Tongue (tissue), 2 donors: Measurements from ENCODE around the gene EREG. TPM values are rescaled to one million over a fixed set of nuclear protein-coding genes. Genes with fewer than 3 reads are reported as not detected.

ENCODE experiments used
- DNase-seq: peaks from one replicate; pipeline ENCODE4 v3.0.0-alpha.2; 2015
- total RNA-seq: library from RNA; depleted of rRNA; stranded (reverse); fragments of >200 nt; gene quantifications from one replicate; pipeline ENCODE4 v1.2.3, GENCODE V29; 2014

Gene EREG
- total RNA-seq, 1 donor from 2014 or later = 0.72 TPM

DNA sequence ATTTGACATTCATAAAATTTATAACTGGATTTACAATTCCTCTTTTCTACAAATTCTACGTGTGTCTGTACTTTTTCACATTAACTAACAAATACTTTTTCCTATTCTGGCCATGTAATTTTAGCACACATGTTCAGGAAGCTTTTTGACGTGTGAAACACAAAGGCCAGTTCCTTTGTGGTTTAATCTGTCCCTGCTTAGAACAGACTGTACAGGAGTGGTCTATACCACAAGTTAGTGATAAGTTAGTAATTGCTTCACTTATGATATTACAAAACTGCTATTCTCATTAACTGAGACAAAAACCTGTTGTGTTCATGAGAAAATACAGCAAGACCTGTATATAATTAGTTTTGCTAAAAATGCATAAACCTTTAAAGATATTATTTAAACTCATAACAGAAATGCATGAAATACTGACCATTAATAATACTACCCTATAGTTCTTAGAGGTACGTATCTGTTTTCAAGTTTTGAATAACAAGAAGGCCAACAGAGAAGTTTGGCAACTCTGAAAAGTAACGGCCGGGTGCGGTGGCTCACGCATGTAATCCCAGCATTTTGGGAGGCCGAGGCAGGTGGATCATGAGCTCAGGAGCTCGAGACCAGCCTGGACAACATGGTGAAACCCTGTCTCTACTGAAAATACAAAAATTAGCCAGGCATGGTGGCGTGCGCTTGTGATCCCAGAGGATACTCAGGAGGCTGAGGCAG lies 66.3 kb downstream of the EREG start:
- DNase-seq = no peak

DNA sequence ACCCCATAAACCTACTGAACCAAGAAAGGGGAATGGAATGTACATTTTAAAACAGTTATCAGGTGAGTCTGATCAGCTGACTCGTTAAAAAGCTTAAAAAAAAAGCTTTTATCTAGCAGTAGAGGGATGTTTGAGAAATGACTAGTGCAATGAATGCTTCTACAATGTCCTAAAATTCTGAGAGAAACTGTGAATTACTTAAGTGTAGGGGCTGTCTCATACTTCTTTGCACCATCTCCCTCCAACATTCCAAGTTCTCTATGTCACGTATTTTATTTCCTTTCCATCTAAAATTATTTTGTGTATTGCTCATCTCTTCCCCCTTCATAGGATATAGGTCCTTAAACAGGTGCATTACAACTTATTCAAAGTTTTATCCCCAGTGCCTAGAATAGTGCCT lies 68.1 kb downstream of the EREG start:
- no peak for DNase-seq

DNA sequence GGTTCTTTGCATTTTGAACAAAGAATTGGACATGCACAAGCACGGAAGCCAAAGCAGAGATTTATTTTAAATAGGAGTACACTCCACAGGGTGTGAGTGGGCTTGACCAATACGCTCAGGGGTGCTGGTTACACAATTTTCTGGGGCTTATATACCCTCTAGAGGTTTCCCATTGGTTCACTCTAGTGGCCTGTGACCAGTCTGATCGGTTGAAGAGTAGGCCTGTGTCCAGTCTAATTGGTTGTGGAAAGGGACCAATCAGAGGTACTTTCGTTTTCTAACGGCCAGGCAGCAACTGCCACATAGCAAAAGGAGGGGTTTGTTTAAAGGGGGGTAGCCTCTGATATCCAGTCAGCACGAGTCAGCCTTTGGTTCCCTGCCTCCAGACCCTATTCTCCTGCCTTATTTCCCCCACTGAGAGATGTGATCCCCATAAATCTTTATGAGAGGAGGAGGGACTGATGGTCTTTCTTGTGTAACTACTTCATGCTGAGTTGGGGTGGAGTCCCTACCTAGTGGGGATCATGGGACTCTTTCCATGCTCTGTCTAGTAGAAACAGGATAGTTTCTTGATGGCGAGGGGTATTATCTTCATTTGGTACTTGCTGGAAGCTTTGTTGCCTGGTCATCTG lies 68.7 kb downstream of the EREG start:
- no peak for DNase-seq

DNA sequence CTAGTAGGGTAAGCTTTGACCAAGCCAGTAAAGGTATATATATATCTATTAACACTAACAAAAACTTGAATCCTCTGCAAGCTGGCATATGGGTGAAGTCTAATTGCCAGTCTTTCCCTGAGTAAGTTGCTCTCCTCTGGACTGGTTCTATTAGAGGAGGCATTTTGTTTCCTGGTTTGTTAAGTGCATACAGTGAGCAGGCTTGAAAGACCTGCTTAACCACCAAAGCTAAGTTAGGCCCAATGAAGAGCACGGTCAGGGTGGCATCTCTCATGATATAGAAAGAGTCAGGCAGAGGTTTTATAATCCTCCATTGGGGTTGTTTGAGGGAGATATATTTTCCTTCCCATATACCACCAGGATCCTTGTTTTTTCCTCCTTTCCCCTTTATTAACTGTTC lies 70.4 kb downstream of the EREG start:
- no peak for DNase-seq

DNA sequence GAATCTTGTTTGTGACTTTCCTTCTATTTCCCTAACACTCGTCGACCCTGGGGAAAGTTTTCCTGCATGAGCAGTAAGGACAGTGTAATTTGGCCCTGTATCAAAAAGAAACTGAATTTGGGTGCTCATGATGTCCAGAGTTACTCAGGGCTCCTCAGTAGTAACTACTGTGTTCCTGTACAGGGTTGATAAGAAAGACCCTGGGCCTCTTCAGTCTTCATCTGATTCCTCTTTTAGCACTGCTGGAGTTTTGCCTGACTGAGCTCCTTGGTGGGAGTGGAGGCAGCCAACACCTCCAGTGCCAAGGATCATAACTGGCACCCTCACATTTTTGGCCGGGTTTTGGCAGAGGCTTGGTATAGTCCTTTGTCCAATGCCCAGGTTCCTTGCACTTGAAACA lies 72.9 kb downstream of the EREG start:
- no peak for DNase-seq

Other genes with a start within 250 kb of the EREG start
- gene MTHFD2L, start 207.0 kb upstream of the EREG start, total RNA-seq = 18.9 TPM
- gene EPGN, start 56.7 kb upstream of the EREG start, total RNA-seq = not detected
- 2.7 TPM for gene AREG, start 80.0 kb downstream of the EREG start, total RNA-seq